CD4-positive, alpha-beta T cell treated with Interleukin-10 for 1 hour (primary cell): ENCODE results near the gene SEMA3D.
"Not testable (repeated sequence)": the region's sequence is repeated elsewhere in the genome, so short reads cannot be mapped to it uniquely, and the experiment has no call there.

Experiments used
- DNase-seq: peaks from one replicate; pipeline ENCODE4 v3.0.0-alpha.2; 2020

Gene SEMA3D

GRCh38 chr7:85022064-85022697, 164.7 kb downstream of the SEMA3D start:
- DNase-seq, result no peak

GRCh38 chr7:85021101-85021704, 165.7 kb downstream of the SEMA3D start:
- no peak for DNase-seq

DNA sequence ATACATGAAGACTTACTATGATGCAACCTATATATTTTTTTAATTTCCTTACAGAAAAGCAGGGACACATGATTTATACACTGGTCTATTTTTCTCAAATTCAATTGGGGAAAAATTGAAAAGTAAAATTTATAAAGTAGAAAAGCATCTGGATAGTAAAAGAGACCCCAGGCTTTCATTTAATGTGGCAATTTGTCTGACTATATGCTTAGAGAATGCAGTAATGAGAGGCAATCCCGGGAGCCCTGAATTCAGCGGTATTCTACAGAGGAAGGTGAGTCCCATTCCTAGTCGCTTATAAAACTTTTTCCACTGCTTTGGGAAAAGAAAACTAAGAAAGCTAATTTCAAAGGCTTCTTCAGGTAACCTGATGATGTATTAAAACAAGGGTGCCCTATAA, 167.1 kb downstream of the SEMA3D start:
- DNase-seq, result no peak

GRCh38 chr7:85019176-85019575, 167.7 kb downstream of the SEMA3D start:
- DNase-seq, result no peak

- no peak for DNase-seq
Observed at GRCh38 chr7:85018498-85018897, 168.4 kb downstream of the SEMA3D start.

DNA sequence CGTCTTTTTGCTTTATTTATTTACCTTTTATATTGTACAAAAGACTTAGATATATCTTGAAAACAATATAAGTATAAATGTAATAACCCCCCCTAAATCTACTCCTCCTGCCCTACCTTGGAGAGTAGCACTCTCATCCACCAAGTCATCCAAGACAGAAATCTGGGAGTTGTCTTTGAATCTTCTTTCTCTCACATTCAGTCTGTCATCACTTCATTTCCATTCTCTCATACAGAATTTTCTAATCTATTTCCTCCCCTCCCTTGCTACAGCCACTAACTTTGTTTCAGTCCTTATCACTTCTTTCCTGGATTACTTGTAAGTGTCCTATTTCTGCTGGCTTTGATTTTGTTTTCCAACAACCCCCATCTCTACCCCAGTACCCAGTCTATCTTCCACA, 170.6 kb downstream of the SEMA3D start:
- DNase-seq, result no peak

DNA sequence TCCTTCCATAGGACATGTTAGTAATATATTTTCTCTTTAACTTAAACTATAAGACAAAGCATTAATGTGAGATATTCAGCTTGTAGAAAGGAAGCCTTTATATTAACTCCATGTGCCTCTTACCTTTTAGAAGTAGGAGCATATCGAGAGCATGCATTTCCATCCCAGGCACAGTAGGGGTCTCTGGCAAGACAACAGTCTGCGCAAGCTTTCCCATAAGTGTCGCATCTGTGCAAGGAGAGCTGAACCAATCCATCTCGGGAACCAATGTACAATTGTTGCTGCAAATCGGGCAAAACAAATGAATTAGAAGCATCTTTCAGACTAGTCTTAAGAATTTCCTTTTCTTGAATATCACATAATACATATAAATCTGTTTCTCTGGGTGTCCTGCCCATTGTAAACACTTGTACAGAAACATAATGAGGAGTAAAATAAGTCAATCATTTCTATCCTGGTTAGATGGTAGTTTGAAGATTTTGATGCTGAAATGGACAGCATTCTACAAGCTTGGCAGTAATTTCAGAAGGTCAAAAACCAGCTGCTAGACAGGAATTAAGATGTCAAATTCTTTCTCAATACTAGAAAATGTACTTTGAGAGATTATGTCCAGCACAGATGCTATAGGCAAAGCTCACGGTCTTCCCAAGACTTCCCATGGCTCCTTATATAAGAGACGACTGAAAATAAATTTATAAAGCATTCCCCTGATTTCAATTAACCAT, 171.8 kb downstream of the SEMA3D start:
- no peak for DNase-seq

DNA sequence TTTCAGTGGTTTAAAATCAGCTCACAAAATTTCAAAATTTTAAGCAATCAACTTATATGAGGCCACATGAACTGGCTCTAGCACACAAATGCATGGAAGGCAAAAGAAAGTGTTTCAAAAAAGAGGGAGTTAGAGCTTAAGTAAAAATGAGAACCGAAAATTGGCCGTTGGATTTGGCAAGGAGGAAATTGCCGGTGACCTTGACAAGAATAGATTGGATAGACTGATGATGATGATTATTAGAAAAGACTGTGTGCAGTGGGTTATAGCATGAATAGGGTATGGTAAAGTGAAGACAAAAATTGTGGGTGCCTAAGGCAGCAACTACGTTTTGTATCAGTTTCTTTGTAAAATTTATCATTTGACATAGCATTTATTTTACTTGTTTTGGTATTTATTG, 175.7 kb downstream of the SEMA3D start:
- DNase-seq, result no peak

- DNase-seq, result no peak
Observed at GRCh38 chr7:85010306-85010705, 176.6 kb downstream of the SEMA3D start.

- DNase-seq, result no peak
Observed at GRCh38 chr7:85006754-85007153, 180.1 kb downstream of the SEMA3D start.

DNA sequence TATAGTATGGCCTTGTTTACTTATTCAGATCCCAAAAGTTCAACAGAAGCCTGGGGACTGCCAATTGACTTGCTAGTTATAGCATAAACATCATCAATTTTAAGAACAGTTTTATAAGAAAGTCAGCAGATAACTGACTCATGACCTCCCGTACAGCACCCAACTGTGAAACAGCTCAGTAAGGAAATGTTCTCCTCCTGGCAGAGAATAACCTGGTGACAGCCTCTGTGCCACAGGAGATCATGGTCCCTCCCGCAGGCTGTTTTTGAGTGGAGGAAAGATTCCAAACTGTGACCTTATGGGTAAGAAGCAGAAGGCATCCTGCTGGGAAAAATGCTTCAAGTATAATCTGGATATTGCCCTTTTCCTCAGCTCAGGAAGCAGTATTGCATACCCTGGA, 182.5 kb downstream of the SEMA3D start:
- no peak for DNase-seq

- DNase-seq, result no peak
Observed at GRCh38 chr7:85001495-85002345, 185.1 kb downstream of the SEMA3D start.

DNA sequence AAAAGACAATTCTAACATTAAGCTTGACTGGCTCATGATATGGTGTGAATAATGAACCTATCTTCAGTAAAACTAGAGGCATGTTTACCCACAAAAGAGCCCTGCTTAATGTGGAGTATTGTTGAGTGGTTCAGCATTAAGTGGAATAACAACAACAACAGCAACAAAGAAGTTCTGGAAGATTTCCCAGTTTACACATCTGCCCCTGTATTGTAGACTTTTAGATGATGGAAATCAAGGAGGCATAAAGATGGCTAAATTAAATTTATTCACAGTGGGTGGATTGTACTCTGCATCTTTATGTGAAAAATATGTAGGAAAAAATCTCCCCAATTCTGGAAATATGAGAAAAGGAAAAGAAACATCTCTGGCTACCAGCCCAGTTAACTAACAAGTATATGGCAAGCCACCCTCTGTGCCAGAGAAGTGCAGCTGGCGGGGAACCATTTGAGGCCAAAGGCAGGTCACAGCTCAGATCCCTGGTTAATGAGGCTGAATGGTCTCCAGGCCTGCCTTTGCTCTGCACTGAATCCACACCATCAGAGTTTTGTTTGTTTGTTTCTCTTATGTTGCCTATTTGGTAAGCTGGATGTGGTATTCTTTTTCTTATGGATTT, 186.0 kb downstream of the SEMA3D start:
- DNase-seq, result no peak

DNA sequence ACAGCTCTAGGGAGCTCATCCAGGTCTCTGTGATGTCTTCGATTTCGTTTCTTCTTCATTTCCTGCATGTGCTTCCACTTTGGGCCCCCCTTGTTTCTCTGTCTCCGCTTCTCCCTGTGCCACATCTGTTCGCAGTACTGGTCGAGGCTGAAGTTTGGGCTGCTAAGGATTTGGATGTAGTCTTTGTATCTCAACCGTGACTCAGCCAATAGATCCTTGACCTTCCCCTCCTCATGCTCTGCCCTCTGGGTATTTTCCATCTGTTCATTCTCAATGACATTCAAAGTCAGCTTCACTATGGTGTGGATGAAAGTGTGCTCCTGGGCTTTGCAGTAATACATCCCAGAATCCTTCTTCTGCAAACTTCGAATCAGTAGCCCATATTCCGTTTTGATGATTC, 187.4 kb downstream of the SEMA3D start:
- DNase-seq, result no peak

DNA sequence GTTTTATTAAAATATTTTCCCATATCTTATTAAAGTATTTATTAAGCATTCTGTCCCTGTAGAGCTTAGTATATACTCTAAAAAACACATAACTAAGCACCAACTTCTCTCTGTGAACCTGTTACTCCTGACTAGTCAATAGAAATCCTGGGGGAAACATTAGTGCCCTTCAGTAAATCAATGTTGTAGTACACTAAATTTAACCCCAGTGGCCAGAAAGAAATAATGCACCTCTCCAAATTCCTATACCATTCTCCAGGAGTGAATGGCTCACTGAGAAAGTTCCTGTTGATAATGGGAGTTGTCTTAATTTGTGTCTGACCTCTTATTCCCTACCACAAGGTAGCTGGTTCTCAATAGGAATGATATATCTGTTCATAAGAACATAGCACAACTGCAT, 188.2 kb downstream of the SEMA3D start:
- no peak for DNase-seq

DNA sequence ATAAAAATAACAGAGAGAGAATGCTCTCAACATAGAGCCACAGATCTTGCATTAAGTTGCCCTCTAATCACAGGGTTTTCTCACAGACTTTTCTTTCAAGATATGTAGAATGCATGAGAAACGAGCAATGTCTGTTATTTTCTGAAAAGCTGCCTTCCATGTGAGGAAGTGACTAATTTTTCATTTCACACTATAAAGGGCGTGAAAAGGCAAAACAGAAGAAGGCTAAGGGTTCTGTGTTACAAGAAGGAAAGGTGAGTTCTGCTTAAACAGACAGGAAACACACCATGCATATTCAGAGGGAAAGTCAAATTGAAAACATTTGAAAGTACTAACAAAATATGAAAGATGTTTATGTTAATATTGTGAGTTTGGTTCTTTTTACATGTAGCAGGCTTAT, 189.2 kb downstream of the SEMA3D start:
- no peak for DNase-seq

- not testable (repeated sequence) for DNase-seq
Observed at GRCh38 chr7:84992954-84993353, 193.9 kb downstream of the SEMA3D start.

GRCh38 chr7:84985073-84985784, 201.6 kb downstream of the SEMA3D start:
- no peak for DNase-seq

- DNase-seq, result no peak
Observed at GRCh38 chr7:84982199-84982598, 204.7 kb downstream of the SEMA3D start.

DNA sequence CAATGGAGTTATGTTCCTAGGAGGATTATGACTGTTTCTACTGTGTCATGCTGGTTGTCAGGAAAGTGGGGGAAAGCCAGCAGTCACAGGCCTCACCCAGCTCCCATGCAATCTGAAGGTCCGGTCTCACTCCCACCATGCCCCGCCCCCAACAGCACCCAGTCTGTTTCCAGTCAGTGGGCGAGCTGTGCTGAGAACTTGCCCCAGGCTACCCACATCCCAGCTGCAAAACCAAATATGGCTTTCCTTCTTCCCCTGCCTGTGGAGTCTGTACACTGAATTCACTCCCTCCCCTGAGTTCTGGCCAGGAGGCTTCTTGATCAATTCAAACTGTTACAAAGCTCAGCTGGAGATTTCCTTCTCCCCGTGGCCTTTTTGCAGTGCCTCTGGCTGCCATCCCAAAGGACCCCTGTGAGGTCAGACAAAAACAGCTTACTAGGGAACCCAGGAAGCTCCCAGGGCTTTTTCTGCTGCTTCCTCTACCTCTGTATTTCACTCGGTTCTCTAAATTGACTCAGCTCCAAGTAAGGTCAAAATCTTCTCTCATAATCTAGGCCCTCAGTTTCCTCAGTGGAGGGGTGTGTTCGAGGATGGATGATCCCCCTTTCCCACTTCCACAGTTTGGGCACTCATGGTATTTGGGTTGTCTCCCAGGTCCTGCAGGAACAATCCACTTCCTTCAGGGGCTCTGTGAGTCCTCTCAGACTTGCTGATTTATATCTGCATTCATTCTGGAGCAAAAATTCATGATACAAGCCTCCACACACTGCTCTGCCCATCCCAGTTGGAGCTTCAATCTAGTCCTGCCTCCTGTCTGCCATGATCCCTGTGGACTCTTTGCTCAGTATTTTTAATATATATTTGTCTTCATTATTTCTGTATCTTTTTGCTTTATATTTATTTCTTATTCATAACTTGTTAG, 205.5 kb downstream of the SEMA3D start:
- no peak for DNase-seq

DNA sequence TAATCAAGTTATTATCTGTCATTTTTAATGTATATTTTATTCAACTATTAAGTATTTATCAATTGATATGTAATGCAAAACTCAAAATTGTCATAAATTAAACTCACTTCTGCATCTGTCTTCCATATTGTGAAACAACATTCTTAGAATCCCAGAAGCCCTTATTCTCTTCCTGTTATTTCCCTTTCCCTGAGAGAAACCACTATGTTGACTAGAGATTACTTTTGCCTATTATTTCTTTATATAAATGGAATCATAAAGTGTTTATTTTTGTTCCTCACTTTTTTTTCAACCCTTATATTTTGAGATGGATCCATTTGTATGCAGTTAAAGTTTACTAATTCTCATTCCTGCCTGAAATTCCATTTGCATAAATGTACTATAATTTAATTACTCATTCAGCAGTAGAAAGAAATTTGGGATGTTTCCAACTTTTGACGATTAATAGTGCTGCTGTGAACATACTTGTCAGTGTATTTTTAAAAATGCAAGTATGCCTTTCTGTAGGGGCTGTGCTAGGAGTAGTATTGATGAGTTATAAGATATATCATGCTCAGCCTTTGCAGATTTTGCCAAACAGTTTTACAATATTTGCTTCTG, 211.2 kb downstream of the SEMA3D start:
- DNase-seq, result no peak
